ENCODE measurements around the gene EZH1. TPM values are rescaled to one million over a fixed set of nuclear protein-coding genes. Genes with fewer than 3 reads are reported as not detected.
"Not testable (repeated sequence)": the region's sequence is repeated elsewhere in the genome, so short reads cannot be mapped to it uniquely, and the experiment has no call there.

Gene EZH1
- polyA plus RNA-seq, 3 donors, result 37.9 to 65.1 (median 41.3) TPM

DNA sequence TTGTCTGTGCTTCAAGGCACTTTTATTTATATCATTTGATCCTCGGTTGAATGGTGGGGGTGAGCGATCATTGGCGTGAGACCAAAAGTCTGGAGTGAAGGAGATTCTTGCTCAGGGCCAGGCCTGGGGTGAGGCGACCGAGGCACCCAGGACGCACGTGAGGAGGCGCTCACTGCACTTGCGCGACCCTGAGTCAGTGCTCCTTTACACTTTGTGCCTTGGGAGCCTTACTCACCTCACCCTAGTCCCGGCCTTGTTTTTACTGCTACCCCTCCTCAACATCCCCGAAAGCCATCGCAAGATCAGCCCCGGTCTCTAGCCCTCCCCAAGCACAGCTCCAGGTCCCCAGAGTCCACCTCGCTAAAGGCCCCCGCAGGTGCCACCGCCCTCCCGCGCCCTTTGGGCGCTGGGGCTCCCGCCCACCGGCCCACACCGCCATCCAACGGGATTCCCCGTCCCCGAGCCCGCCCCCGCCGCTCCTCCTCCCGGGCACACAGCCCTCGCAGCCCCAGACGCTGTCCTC lies 496 bp downstream of the EZH1 start:
- peak in 4 of 11 donors; percentile 26 to 46 (median 32) for DNase-seq (ENCODE audit: extremely low read depth in 1 of 11, low read depth in 9 of 11, low spot score in 4 of 11)

DNA sequence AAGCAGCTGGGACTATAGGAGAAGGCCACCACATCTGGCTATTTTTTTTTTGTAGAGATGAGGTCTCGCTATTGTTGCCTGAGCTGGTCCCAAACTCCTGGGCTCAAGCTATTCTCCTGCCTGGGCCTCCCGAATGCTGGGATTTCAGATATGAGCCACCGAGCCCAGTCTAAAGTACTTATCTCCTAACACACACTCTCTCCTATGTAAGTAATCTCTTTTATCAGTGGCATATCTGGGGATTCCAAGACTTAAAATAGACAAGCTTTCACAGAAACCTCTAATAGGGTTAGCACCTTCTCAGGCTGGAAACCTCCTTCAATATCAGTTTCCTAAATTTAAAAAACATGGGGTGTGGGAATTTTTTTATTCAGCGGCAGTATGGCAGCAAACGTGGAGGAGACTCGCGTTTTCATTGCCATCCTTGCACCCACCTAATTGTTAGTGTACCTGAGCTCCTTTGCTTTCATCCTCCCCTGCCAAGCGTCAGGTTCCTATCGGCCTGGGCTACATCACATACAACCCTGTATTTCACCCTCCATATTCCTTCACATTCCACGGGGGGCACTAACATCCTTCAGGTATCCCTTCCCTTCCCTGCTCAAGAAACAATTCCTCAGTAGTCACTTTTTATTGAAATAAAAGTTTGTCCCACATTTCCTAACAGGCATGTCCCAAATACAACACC lies 1.1 kb downstream of the EZH1 start:
- DNase-seq (ENCODE audit: extremely low read depth in 1 of 11, low read depth in 9 of 11, low spot score in 4 of 11), result peak in 1 of 11 donors; percentile 31

DNA sequence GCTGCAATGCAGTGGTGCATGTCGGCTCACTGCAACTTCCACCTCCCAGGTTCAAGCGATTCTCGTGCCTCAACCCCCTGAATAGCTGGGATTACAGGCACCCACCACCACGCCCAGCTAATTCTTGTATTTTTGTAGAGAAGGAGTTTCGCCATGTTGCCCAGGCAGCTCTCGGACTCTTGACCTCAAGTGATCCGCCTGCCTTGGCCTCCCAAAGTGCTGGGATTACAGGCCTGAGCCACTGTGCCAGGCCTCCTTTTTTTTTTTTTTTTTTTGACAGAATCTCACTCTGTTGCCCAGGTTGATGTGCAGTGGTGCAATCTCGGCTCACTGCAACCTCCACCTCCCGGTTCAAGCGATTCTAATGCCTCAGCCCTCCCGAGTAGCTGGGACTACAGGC lies 1.9 kb downstream of the EZH1 start:
- not testable (repeated sequence) for DNase-seq (ENCODE audit: extremely low read depth in 1 of 11, low read depth in 9 of 11, low spot score in 4 of 11)

DNA sequence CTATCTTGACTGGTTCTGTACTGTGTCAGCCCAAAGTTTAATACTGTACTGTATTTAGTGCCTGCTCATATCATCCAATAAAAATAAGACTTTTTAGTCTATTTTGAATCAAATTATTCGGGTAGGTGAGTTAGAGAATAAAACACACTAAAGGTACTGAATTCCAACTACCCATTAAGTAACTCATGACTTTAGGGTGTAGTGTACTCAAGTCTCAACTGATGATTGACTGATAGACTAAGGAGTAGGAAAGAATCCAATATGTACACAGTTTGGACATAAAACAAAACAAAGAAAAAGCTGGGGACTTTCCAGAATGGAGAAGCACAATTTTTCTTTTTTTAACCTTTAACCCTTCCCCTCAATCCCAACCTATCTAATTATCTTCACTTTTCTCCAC lies 4.1 kb downstream of the EZH1 start:
- no peak for DNase-seq (ENCODE audit: extremely low read depth in 1 of 11, low read depth in 9 of 11, low spot score in 4 of 11)

DNA sequence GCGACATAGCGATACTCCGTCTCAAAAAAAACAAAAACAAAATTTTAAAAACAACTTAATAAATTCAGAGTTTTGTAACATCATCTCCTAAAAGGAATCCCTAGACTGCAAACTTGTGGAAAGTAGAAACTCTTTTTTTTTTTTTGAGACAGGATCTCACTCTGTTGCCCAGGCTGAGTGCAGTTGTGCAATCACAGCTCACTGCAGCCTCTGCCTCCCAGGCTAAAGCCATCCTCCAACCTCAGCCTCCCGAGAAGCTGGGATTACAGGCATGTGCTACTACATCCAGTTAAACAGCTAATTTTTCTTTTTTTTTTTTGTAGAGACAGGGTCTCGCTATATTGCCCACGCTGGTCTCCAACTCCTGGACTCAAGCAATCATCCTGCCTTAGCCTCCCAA lies 19.7 kb downstream of the EZH1 start:
- DNase-seq (ENCODE audit: extremely low read depth in 1 of 11, low read depth in 9 of 11, low spot score in 4 of 11), result no peak

DNA sequence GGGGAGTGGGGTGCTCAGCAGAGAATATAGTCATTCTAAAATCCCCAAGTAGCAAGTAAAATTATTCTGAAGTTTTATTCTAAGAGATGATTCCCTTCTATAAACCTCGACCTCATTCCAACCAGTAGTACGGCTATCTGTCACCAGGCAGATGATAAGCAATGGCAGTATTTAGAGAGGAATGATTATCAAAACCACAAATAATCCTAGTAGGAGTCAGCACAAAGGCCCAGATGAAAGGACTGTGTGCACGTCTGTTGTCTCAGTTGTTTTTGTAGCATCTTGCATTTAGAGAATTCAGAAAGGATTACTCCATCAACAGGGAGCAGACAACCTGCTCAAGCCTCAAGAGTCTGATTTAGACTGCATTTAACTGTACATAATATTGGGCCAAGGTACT lies 21.2 kb downstream of the EZH1 start:
- no peak for DNase-seq (ENCODE audit: extremely low read depth in 1 of 11, low read depth in 9 of 11, low spot score in 4 of 11)

DNA sequence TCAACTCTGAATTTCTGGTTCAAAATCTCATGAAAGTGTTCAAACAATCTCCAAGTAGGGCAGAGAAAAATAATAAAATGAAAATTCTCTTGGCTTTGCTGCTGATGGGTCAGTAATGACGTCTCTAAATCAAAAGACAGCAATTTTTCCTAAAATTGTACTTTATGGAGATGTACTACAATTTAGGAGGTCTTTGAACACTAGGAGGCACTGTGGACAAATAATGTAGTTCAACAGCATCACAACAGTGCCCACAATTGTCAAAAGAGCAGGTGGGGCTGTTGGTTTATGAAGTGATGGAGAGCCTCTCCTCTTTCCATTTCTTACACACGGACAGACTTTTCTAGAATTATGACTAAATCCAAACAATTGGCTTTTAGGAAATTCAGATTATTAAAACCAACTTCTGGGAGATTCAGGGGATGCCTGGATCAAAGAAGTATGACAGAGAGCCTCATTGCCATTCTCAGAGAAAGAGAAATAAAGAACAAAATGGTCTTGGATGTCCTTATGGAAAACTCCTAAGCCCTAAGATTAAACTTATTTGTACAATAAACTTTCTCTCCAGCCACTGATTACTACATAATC lies 23.8 kb downstream of the EZH1 start:
- DNase-seq (ENCODE audit: extremely low read depth in 1 of 11, low read depth in 9 of 11, low spot score in 4 of 11), result peak in 9 of 11 donors; percentile 49 to 78 (median 64)

DNA sequence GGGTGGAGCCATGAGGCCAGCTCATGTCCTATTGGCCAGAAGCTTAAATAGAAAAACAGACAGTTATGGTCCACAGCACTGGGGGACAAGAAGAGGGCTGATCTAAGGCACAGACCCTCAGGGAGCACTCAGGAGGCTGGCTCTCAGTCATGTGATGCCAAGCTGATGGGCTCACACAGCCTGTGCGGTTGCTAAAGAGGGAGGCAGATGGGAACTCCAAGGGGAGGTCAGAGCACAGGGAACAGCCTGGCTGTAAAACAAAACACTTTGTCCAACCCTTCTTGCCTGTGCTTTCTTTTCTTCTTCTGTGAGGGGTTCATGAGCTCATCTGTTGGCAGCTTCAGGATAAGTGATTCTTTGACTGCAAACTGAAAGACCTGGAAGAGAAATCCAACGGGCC lies 35.3 kb downstream of the EZH1 start:
- DNase-seq (ENCODE audit: extremely low read depth in 1 of 11, low read depth in 9 of 11, low spot score in 4 of 11), result no peak

DNA sequence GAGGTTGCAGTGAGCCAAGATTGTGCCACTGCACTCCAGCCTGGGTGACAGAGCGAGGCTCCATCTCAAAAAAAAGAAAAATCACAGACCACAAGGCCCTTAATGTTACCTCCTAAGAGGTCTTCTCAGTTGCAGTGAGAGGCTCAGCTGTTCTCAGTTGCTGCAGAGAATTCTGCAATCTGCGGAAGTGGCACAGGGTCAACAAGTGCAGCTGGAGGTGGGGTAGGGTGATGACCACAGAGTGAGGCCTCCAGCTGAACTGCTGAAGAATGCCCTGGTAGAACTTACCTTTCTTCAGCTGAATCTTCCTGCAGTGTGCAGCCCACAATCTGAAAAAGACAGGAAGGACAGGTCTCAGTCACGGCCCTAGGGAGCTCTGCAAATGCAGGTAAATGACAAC lies 36.3 kb downstream of the EZH1 start:
- no peak for DNase-seq (ENCODE audit: extremely low read depth in 1 of 11, low read depth in 9 of 11, low spot score in 4 of 11)

DNA sequence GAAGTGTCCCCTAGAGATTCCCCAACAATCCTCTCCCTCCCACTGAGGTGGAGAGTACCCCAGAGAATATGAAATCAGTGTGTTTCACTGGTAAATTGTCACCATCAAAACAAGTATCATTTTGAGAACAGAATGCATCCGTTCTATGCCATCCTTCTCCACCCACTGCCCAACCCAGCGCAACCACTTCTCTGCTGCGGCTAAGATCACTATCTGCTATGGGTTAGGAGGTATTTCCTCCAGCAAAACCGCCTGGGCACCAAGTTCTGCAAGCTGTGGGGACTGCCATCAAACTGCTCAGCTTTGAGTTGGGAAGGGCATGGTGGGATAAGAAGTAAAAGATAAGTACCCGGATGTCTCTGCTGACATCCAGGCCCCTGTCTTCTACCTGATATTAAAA lies 38.1 kb downstream of the EZH1 start:
- no peak for DNase-seq (ENCODE audit: extremely low read depth in 1 of 11, low read depth in 9 of 11, low spot score in 4 of 11)

DNA sequence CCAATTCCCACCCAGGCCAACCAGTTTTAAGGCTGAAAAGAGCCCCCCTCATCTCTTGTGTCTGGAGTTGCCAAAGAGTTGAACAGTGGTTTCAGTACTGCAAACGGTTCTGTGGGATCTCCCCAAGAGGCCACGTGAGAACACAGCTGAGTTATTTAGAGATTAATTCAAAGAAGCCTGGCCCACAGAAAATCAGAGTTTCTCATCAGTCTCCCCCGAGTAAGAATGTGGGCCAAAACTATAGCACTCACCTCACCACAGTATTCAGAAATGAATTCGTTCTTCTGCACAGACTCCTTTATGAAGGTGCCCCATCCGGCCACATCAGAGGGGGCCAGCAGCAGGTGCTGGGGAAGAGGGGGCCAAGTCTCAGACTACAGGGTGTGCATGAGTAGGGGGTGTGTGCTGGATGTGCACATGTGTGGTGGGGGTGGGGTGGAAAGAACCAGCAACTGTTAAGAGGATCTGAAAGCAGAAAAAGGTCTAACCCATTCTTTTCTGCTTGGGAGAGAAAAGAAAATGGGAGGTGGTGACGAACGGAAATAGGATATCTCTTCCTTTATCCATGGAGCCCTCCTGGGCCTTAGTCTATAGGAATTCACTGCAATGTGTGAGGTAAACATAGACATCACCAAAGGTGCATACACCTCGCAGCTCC lies 39.9 kb downstream of the EZH1 start:
- no peak for DNase-seq (ENCODE audit: extremely low read depth in 1 of 11, low read depth in 9 of 11, low spot score in 4 of 11)

DNA sequence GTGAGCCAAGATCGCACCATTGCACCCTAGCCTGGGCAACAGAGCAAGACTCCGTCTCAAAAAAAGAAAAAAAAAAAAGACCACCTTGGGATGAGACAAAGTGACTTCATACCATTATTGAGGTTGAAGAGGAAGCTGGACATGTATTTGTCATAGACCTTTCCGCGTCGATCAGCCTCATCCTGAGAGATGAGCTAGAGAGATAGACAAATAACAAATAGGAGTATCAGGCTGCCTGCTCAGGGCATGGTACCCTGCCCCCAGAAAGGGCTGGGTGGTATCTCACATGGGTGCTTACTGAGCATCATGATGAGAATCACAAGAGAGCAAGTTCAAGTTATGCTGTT lies 40.4 kb downstream of the EZH1 start:
- no peak for DNase-seq (ENCODE audit: extremely low read depth in 1 of 11, low read depth in 9 of 11, low spot score in 4 of 11)

DNA sequence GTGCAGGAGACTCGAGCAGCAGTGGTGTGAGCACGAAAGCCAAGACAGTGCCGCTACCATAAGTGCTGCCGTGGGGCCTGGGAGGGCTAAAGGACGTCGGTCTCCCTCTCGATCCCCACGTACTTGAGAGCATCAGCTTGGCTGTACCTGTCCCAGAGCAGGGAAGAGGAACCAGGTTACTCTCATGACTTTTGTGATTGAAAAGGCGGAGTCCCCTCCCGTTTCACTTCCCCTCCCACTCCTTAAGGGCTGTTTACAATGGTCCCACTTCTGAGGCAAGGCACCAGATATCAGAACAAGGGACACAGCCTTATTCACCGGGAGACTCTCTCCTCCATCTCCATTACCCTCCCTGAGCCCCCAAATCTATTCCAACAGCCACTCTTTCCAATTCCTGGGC lies 42.4 kb downstream of the EZH1 start:
- no peak for DNase-seq (ENCODE audit: extremely low read depth in 1 of 11, low read depth in 9 of 11, low spot score in 4 of 11)

DNA sequence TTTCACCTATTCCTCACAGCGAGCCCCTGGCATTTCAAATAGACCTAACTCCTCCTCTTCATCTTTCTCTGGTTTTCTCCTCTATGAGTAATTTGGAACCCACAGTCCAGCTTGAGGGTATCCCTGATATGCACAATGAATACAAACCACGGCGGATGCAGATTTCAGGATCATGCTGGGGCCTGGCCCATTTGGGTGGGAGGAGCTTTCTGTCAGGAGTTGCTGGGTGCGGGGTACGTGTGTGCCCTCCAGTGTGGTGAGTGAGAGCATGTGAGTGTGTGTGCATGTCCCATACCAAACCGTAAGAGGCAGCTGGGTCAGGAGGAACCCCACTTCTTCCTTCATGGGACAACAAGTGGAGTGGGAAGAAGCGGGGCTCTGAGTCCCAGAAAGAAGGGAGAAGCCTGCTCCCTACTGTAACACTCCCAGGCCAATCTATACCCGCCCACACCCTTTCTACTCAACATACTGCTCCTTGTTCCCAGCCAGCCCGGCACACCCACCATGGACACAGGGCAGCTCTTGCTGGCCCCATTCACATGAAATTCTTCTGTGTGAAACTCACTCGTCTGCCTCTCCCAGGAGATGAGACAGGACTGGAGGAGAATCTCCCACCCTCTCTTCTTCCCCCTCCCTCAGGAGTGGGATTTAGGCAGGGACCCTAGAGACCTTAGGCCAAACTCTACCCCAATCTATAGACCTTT lies 44.1 kb downstream of the EZH1 start:
- DNase-seq (ENCODE audit: extremely low read depth in 1 of 11, low read depth in 9 of 11, low spot score in 4 of 11), result no peak

DNA sequence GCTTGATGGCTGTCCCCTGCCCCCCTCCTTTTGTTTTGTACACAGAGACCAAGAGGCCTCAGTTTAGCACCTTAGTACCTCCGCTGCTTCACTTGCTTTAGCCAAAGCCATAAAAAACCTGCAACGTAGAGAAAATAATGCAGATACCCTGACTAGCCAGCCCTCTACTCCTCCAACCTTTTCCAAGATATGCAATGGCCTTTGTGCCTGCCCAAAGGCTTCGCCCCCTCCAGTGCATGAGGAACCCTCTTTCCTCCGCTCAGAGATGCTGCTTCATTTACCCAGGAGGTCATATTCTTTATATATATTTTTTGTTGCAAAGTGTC lies 45.5 kb downstream of the EZH1 start:
- DNase-seq (ENCODE audit: extremely low read depth in 1 of 11, low read depth in 9 of 11, low spot score in 4 of 11), result no peak

DNA sequence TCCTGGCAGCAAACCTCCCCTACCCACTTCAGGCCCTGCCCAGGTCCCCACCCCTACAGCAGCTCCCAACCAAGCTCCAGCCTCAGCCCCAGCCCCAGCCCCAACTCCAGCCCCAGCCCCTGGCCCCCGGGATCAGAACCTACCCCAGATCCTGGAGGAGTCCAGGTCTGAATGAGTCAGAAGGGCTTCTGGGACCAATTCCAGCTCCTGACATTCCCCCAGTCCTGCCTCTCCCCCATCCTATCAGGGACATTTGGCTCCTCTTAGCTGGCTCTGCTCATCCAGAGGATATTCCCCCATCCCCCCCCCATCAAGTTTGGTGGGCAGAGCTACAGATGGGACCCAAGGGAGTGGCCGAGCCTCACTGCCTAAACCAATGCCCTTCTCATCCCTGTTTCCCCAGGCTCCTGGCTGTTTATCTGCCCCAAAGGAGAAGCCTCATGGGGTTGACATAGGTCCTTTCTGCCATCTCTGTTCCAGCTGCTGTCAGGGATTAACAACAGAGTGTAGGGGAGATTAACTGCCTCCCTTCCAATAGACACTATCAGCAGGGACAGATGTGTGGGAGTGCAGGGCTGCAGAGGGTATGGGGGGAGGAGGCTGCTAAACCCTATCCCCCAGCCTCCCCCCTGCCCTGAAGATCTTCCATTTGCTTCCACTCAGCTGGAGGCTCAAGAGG lies 46.0 kb downstream of the EZH1 start:
- no peak for DNase-seq (ENCODE audit: extremely low read depth in 1 of 11, low read depth in 9 of 11, low spot score in 4 of 11)

DNA sequence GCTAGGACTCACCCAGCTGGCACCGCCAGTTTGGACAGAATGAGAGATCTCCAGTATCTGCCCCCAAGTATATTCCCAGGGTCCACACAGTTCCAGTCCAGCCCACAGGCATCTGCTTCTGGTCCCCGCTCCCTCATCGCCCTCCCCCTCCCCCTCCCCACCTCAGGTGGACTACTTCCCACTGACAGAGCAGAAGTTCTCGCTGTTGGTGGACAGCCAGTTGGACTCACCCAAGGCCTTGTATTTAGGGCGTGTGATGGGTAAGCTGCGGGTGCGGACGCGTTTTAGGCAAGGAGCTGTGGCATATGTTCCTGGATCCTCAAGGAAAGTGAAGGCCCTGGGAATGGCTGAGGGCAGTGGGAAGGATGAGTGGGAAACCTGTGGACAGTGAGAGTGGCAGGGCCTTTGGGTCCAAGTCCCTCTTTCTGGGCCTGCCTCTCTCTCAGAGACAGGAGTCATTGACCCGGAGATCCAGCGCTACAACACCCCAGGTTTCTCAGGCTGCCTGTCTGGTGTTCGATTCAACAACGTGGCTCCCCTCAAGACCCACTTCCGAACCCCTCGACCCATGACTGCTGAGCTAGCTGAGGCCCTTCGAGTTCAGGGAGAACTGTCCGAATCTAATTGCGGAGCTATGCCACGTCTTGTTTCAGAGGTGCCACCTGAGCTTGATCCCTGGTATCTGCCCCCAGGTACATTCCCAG lies 47.6 kb downstream of the EZH1 start:
- no peak for DNase-seq (ENCODE audit: extremely low read depth in 1 of 11, low read depth in 9 of 11, low spot score in 4 of 11)

DNA sequence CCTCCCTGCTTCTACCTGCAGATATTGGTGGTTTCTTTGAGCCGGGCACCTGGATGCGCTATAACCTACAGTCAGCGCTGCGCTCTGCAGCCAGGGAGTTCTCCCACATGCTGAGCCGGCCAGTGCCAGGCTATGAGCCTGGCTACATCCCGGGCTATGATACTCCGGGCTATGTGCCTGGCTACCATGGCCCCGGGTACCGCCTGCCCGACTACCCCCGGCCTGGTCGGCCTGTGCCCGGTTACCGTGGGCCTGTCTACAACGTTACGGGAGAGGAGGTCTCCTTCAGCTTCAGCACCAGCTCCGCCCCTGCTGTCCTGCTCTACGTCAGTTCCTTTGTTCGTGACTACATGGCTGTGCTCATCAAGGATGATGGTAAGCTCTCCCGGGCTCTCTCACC lies 49.3 kb downstream of the EZH1 start:
- DNase-seq (ENCODE audit: extremely low read depth in 1 of 11, low read depth in 9 of 11, low spot score in 4 of 11), result no peak

DNA sequence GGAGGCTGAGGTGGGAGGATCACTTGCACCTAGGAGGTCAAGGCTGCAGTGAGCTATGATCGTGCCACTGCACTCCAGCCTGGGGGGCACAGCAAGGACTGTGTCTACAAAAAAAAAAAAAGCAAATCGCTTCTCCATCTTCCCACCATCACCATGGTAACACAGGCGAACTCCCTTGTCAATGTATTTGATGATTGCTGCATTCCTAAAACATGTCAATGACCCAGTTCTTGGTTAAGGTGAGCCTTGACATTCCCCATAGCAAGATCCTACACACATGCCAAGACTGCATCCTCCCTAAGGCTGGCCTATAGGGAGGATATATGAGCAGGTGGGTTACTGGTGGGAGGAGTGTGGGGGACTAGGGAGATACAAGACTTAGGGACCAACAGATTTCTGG lies 50.3 kb downstream of the EZH1 start:
- DNase-seq (ENCODE audit: extremely low read depth in 1 of 11, low read depth in 9 of 11, low spot score in 4 of 11), result no peak
